ENCODE data around the gene FRAT2.
"Not testable (repeated sequence)": the region's sequence is repeated elsewhere in the genome, so short reads cannot be mapped to it uniquely, and the experiment has no call there.

FRAT2 gene

GRCh38 chr10:97356318-97356914 lies 21.9 kb upstream of the FRAT2 start:
- no peak for DNase-seq

DNA sequence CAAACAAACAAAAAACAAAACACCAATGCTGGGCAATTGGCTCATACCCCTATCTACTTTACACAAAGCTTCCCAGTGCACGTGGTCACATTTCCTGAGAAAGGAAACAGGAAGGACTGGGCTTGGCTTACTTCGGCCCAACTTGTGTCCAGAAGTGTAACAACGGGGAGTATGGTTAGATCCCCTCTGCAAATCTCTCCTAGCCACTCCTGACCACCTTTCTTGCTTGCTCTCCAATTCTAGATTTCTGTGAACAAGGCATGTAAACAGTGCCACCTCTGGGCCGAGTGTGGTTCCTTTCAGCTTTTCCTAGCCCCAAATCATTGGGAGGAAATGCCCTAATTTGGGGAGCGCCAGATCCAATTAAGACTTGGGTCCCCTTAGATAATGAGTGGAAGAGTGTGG lies 21.0 kb upstream of the FRAT2 start:
- no peak for DNase-seq

DNA sequence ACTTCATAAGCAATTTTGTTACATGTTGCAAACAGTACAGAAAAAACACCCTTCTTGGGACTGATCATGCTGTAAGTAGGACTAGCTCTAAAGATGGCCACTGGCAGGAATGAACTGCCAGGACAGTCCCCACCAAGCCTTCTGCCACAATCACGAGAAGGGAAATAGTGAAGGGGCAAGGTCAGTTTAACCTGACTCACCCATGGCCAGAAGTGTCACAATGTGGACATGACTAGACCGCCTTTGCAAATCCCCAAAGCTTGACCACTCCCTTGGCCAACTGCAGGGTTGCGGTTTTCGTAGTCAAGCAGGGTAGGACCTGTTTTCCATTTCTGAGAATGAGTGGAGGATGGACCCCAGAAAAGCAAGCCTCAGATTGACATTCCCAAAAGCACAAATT lies 19.4 kb upstream of the FRAT2 start:
- no peak for DNase-seq

- DNase-seq: no peak
These were observed 15.4 kb upstream of the FRAT2 start for GRCh38 chr10:97349752-97350513.

- no peak for DNase-seq
These were observed 12.8 kb upstream of the FRAT2 start for GRCh38 chr10:97347317-97347716.

- not testable (repeated sequence) for DNase-seq
These were observed 9.1 kb upstream of the FRAT2 start for GRCh38 chr10:97343664-97344063.

- DNase-seq: no peak
These were observed 6.9 kb upstream of the FRAT2 start for GRCh38 chr10:97341416-97341815.

DNA sequence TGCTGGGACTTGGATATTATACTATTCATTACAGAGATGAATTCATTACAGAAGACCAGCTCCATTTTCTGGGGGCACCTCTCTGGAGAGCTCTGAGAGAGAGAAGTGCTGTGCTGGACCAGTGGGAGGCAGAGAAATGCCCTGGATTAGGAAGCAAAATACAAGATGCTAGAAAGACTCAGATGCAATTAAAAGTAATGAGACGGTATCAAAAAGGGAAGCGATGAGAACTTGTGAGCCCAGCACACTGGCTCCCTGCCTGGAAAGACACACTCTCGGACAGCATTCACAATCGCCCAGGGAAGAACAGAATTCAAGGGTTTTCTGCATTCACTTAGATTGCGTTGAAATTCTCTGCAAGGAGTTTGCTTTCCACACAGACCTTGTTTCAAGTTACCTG lies 3.5 kb upstream of the FRAT2 start:
- DNase-seq: no peak

DNA sequence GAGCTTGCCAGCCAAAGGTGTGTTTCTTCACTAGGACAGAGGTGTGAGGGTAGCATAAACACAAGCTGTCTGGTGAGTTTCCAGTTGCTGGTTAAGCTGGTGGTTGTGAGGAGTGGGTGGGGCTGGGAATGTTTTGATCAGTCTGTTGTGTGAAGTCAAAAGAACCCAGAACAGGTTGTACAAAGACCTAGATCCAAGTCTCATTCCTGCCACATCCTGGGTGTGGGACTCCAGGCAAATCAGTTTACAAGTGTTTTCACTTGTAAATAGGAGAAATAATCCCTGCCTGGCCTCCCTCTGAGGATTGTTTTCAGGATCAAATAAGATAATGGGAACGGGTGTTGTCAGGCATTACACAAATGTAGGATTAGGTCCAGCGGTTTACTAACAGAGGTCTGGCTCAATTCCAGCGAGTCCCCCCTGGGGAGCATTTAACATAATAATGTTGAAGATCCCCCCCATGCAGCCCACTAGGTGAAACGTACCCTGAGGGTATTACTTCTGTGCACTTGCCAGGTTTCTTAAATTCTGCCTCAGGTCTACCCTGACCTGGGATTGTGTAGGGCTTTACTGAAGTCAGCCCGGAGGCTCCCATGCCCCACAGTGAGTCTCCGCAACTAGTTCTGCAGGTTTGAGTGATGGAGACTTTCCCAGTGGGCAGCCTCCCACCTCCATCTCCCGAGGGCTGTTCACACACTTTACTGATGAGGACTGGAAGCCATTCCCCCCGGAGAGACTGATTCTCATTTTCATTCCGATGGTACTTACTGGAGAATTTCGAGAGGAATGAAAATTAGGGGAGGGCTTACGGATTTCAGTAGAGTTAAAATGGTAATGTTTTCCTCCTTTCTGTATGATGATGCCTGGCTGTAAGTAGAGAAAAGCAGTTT lies 2.7 kb upstream of the FRAT2 start:
- DNase-seq: no peak

- DNase-seq: no peak
These were observed 1.9 kb upstream of the FRAT2 start for GRCh38 chr10:97336446-97336845.

- DNase-seq: no peak
These were observed 1.5 kb upstream of the FRAT2 start for GRCh38 chr10:97336006-97336405.

- no peak for DNase-seq
These were observed 675 bp upstream of the FRAT2 start for GRCh38 chr10:97335188-97335619.

DNA sequence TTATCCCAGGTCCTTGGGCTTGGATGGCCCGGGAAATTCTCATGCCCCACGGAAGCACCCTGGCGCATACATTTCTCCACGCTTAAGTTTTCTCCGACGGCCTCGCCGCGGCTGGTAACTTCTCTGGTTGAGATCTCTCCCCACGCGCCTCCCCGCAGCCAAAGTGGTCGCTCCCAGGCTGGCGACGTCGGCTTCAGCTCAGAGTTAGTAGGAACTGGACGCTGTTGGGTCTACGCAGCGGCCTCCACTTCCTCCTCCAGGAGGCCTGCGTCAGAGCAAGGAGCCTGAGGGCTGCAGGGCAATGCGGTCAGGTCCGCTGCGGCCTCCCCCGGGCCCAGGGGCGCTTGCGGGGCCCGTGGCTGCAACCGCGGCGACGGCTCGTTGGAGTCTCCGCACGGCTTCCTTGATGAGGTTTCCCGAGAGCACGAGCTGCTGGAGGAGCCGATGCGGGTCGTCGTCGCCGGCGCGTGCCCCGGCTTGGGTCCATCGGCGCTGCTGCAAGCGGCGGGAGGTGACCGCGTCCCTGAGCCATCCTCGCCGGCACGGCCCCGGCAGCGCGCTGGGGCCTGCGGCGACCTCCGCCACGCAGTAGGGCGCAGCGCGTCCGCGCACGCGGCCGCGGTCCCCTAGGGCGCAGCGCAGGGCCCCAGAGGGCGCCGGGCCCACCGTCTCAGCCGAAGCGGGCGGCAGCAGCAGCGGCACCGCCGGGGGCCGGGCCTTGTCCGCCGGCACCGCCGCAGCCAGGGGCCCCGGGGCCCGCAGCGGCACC lies 744 bp downstream of the FRAT2 start:
- DNase-seq: peak; percentile 61

GRCh38 chr10:97333351-97333600 lies 1.3 kb downstream of the FRAT2 start:
- peak; percentile 10 for DNase-seq

DNA sequence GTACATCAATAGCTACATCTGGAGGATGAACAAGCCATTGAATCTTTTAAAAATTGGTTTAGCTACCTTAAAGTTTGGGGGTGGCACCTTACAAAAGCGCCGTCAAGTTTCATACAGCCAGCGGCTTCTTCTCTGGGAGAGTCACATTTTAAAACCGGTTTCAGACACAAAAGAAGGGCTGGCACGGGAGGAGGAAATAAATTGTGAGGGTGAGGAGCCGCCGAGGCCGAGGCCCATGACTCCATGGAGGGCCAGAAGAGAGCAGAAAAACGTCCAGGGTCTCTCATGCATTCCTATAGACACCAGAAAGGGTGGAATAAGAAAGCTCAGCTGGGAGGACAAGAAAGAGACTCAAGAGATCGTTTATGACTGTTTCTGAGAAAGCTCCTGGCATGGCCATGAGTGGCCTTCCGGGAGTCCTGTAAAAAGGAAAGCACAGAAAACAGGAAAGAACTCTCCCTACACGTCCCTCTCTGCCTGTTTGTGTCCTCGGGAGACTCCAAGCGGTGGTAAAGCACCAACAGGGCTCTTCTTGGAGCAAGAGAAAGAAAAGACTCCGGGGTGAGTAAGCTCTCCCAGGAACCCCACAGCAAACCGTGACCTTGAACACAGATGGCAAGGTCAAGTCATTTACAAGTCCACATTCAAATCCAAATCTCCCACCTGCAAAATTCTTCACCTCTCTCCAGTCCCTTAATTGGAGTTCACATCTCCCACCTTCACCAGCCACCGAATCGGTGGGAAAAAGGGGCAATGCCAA lies 1.8 kb downstream of the FRAT2 start:
- peak; percentile 15 for DNase-seq

DNA sequence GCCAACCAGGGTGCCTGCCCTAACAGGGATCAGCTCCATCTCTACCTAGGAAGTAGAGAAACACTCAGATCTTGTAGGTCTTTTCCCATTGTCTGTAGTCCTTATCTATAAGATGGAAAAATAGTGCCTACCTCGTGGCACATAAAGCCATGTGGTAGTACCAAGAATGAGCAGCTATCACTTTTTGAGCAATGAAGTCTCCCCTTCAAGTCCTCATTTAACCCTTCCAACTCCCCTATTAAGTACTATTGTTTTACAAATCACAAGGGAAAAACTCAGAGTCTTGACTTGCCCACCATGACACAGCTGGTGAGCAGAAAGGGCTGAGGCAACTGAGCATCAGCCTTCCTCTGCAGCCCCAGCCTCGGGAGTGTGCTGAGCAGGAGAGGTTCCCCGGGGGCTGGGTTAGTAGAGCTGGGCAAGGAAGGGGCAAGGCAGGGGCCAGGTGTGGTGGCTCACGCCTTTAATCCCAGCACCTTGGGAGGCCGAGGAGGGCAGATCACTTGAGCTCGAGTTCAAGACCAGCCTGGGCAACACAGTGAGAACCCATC lies 3.3 kb downstream of the FRAT2 start:
- no peak for DNase-seq

DNA sequence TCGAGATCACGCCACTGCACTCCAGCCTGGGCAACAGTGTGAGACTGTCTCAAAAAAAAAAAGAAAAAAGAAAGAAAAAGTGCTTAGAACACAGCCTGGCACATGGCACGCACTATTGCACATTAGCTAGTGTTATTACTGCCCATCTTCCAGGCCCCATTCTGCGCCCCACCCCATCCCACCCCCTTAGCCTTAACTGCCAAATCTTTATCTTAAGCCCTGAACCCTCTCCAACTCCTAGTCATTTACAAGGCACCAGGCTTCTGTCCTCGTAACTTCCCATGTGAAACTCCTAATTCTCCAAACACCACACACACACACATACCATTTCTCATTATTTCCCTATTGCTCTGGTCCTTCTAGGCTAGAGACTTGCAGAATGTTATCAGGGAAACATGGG lies 4.8 kb downstream of the FRAT2 start:
- DNase-seq: no peak

- DNase-seq: peak; percentile 9
These were observed 5.7 kb downstream of the FRAT2 start for GRCh38 chr10:97328646-97329453.

- no peak for DNase-seq
These were observed 6.9 kb downstream of the FRAT2 start for GRCh38 chr10:97327348-97328294.

DNA sequence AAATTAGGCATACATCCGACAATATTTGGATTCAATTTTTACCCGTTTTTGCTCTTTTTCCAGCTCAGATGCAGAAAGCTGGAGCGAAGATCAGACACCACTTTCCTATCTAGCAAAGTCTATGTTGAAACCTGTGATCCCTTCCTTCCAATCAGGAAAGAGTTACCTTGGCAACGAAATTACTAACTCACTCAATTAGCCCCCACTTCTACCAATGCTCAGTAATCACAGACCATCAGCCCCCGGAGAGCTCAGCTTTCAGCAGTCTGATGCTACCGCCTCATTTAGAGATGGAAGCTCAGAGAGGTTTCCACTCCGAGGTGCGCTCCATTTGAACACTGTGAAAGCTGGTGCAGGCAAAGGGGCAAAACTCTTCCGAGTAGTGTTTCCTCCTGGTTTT lies 8.8 kb downstream of the FRAT2 start:
- no peak for DNase-seq

All from RPMI8226 (cell line).